Testis (tissue), 2 donors: ENCODE data around the gene MCCD1.

ENCODE experiments used
- POLR2A ChIP-seq: fragments of 450-650 bp; IDR thresholded peaks from one replicate; pipeline ENCODE4 v1.6.1; 2017; ENCODE audit warnings: antibody characterized with exemption, mild to moderate bottlenecking, moderate library complexity
- TF ChIP-seq, protein P1 (sequence below), 3 experiments: fragments of 450-650 bp in 2 of 3; fragments of 200-600 bp in 1 of 3; sonication (generic) in 1 of 3; IDR thresholded peaks; one replicate each; pipeline ENCODE4 v1.5.1; 2016 to 2019; ENCODE audit warnings: antibody characterized with exemption in 3 of 3, mild to moderate bottlenecking in 2 of 3, moderate library complexity in 1 of 3

GRCh38 chr6:31546958-31547726 is 18.4 kb downstream of the MCCD1 start, which contains the start of gene NFKBIL1:
- TF ChIP-seq, protein P1, sequence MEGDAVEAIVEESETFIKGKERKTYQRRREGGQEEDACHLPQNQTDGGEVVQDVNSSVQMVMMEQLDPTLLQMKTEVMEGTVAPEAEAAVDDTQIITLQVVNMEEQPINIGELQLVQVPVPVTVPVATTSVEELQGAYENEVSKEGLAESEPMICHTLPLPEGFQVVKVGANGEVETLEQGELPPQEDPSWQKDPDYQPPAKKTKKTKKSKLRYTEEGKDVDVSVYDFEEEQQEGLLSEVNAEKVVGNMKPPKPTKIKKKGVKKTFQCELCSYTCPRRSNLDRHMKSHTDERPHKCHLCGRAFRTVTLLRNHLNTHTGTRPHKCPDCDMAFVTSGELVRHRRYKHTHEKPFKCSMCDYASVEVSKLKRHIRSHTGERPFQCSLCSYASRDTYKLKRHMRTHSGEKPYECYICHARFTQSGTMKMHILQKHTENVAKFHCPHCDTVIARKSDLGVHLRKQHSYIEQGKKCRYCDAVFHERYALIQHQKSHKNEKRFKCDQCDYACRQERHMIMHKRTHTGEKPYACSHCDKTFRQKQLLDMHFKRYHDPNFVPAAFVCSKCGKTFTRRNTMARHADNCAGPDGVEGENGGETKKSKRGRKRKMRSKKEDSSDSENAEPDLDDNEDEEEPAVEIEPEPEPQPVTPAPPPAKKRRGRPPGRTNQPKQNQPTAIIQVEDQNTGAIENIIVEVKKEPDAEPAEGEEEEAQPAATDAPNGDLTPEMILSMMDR (IDR thresholded peaks at IDR 0.05), result no peak
- TF ChIP-seq POLR2A, result no peak
